Measurements from ENCODE around the gene ELOVL1. TPM values are rescaled to one million over a fixed set of nuclear protein-coding genes. Genes with fewer than 3 reads are reported as not detected.

ELOVL1 gene
- total RNA-seq, 1 donor from 2014 or later = 39.9 TPM

GRCh38 chr1:43348343-43348808 lies 19.4 kb downstream of the ELOVL1 start:
- peak overlapping the region; percentile 80 to 87 for H3K27ac ChIP-seq
- DNase-seq (ENCODE audit: low spot score in 2 of 2) = peak in 1 of 2 donors; percentile 66
- no peaks in the 10 kb centered on the region for H3K36me3 ChIP-seq
- H3K4me3 ChIP-seq = peak overlapping the region; percentile 67 to 73
- no peaks in the 10 kb centered on the region for H3K9me3 ChIP-seq
- no peaks in the 10 kb centered on the region for H3K27me3 ChIP-seq
- intact Hi-C loops (cut with DNase I) = loop anchor here (2.0 to 5.0 kb wide), 2 partner anchors 40 to 176 kb away; partner anchors contain the start of genes CFAP57, EBNA1BP2, MED8 and SZT2
- H3K4me1 ChIP-seq = no peaks in the 10 kb centered on the region
- no peak for TF ChIP-seq CTCF (IDR thresholded peaks at IDR 0.05)

- H3K9me3 ChIP-seq = no peaks in the 10 kb centered on the region
- H3K27ac ChIP-seq = no peak overlapping the region
- intact Hi-C loops (cut with DNase I) = loop anchor here (5.0 kb wide), 1 partner anchor 174 kb away; the partner anchor contains the start of genes CFAP57 and EBNA1BP2
- H3K27me3 ChIP-seq = no peaks in the 10 kb centered on the region
- no peak for DNase-seq (ENCODE audit: low spot score in 2 of 2)
- H3K4me1 ChIP-seq = no peaks in the 10 kb centered on the region
- H3K36me3 ChIP-seq = no peaks in the 10 kb centered on the region
- no peak for TF ChIP-seq CTCF (IDR thresholded peaks at IDR 0.05)
- H3K4me3 ChIP-seq = no peak overlapping the region
Measured at GRCh38 chr1:43346636-43347035, 21.2 kb downstream of the ELOVL1 start.

GRCh38 chr1:43345120-43345519 lies 22.7 kb downstream of the ELOVL1 start:
- Histone ChIP-seq H3K36me3 (no peaks in the 10 kb centered on the region), H3K9me3 (no peaks in the 10 kb centered on the region), H3K27ac (no peak overlapping the region), H3K27me3 (no peaks in the 10 kb centered on the region), H3K4me1 (no peaks in the 10 kb centered on the region), H3K4me3 (no peak overlapping the region)
- intact Hi-C loops (cut with DNase I) = loop anchor here (5.0 kb wide), 1 partner anchor 173 kb away; the partner anchor contains the start of genes CFAP57 and EBNA1BP2
- DNase-seq (ENCODE audit: low spot score in 2 of 2) = no peak
- TF ChIP-seq CTCF (IDR thresholded peaks at IDR 0.05) = no peak

- no peak for DNase-seq (ENCODE audit: low spot score in 2 of 2)
- H3K4me3 ChIP-seq = no peak overlapping the region
- H3K27ac ChIP-seq = no peak overlapping the region
- intact Hi-C loops (cut with DNase I) = no loop called here
- no peak for TF ChIP-seq CTCF (IDR thresholded peaks at IDR 0.05)
- H3K4me1 ChIP-seq = no peaks in the 10 kb centered on the region
- H3K27me3 ChIP-seq = no peaks in the 10 kb centered on the region
- no peaks in the 10 kb centered on the region for H3K9me3 ChIP-seq
- H3K36me3 ChIP-seq = no peaks in the 10 kb centered on the region
Measured at GRCh38 chr1:43344267-43344850, 23.5 kb downstream of the ELOVL1 start.

- no peak overlapping the region for H3K27ac ChIP-seq
- H3K4me1 ChIP-seq = no peaks in the 10 kb centered on the region
- no peak for DNase-seq (ENCODE audit: low spot score in 2 of 2)
- no peaks in the 10 kb centered on the region for H3K27me3 ChIP-seq
- H3K36me3 ChIP-seq = no peaks in the 10 kb centered on the region
- H3K4me3 ChIP-seq = no peak overlapping the region
- H3K9me3 ChIP-seq = no peaks in the 10 kb centered on the region
- intact Hi-C loops (cut with DNase I) = no loop called here
- TF ChIP-seq CTCF (IDR thresholded peaks at IDR 0.05) = no peak
Measured at GRCh38 chr1:43340559-43340958, 27.3 kb downstream of the ELOVL1 start.

All from ascending aorta (tissue), 2 donors.